GM12872 (cell line): ENCODE measurements around the gene PLA2G2C.

Source experiments
- TF ChIP-seq, protein P1 (sequence below): IDR thresholded peaks from 3 replicates; pipeline ENCODE4 v1.5.1; 2011; ENCODE audit warnings: low read depth, mild to moderate bottlenecking, low read length, moderate library complexity; ENCODE audit not compliant: insufficient read depth

The PLA2G2C gene

DNA sequence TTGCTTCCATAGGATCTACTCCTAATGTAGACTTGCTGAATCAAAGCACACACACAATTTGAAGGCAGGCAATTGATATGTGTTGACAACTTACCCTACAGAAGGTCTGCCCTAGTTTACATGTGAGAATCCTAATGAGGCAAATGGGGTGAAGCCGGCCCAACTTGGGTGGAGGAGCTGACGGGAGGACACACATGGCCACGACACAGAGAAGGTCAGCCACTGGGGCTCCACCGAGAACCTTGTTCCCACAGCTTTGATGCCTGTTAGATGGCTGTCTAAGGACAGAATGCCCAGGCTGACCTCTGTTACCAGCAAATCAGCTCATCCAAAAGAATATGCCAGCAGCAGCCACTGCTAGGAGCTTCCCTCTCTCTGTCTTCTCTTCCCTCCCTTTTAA, 65.5 kb downstream of the PLA2G2C start:
- TF ChIP-seq, protein P1, sequence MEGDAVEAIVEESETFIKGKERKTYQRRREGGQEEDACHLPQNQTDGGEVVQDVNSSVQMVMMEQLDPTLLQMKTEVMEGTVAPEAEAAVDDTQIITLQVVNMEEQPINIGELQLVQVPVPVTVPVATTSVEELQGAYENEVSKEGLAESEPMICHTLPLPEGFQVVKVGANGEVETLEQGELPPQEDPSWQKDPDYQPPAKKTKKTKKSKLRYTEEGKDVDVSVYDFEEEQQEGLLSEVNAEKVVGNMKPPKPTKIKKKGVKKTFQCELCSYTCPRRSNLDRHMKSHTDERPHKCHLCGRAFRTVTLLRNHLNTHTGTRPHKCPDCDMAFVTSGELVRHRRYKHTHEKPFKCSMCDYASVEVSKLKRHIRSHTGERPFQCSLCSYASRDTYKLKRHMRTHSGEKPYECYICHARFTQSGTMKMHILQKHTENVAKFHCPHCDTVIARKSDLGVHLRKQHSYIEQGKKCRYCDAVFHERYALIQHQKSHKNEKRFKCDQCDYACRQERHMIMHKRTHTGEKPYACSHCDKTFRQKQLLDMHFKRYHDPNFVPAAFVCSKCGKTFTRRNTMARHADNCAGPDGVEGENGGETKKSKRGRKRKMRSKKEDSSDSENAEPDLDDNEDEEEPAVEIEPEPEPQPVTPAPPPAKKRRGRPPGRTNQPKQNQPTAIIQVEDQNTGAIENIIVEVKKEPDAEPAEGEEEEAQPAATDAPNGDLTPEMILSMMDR, result no peak

DNA sequence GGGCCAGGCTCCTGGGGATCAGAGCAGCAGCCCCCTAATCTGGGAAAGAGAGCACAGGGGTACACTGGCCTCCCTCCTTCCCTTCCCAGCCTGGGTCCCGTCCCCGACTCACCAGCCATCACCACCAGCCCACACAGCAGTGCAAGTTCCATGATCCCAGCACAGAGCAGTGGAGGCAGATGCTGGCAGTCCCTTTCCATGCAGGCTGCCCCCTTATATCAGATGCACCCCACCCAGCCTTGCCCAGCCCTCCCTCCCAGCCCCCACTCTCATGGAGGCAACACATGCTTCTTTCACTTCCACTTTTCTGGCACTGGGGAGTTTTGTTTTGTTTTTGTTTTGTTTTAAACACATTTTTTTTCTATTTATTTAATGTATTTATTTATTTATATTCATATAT, 67.0 kb downstream of the PLA2G2C start, which contains the start of gene PLA2G2D:
PLA2G2D (minus strand) TSS at position 190 of the 400 bp plus-strand sequence; CDS start at position 152, 38 bp downstream.
- TF ChIP-seq, protein P1, result no peak

DNA sequence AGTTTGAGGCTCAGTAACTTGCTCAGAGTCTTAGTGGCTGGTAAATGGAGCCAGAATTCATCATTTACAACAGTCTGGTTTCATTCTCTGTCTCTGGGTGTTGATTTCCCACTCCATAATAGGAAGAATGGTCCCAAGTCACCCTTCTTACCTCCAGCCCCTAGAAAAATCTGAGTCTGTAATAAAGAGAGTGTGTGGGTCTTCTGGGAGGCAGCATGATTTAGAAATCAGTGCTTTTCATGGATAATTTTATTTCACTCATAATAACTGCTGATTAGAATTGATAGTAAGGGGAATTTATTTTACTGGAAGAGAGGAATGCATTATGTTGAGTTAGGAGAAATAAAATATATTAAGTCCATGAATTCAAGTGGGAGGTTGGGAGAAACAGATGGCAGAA, 69.1 kb downstream of the PLA2G2C start:
- TF ChIP-seq, protein P1, result no peak

DNA sequence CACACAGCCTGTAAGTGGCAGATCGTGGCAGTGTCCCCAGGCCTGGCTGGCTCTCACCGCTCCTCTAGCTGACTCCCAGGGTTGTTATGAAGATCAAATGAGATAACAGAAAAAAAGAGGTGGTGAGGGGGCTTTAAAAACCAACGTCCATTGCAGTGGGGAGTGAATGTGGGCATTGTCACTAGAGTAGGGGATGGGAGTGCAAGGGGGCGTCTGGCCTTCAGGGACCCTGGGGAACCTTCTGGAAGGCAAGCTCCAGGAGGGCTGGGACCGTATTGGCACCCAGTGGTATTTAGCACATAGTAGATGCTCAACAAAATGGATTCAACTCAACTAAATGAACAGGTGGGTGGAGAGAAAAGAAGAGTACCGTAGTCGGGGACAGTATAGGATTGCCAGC, 70.4 kb downstream of the PLA2G2C start:
- TF ChIP-seq, protein P1, result no peak

DNA sequence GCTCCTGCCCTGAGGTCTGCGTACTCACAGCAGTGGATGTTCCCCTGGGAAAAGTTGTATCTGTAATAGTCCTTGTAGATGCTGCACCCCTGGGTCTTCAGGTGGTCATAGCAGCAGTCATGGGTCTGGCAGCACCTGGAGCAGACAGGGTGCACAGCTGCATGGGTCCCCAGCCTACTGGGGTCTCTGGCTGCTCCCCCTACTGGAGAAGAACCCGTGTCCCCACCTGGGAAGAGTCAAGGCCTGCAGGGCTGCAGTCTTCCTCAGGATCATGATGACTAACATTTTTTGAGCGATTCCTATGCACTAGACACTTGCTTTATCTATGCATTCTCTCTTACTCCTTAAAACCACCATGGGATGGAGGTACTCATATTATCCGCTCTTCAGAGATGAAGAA, 70.8 kb downstream of the PLA2G2C start:
- TF ChIP-seq, protein P1, result peak; percentile 19; the same call in 1 of the 3 replicates

DNA sequence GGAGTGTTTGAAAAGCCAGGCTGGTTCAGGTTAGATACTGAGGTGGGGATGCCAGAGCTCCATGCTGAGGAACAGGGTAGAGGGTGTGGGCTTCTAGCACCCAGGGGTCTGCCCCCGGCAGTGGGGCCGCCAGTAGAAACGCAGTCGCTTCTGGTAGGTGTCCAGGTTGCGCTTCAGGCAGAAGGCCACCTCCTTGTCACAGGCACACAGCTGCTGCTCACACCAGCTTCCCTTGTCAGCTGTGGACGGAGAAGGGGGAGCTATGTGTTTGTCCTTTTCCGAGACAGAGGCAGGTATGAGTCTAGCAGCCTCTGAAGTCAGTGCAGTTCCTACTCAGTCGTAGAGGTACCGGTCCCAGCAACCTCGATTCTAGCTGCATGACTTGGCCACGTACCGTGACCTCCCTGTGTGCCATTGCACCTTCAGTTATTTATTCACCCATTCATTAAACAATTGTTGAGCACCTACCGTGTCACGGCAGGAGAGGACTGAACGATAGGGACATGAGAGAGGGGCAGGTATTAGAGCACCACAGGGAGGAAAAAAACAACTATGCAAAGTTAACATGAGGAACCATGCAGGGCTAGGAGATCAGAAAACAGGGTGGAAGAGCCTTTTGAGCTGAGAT, 72.2 kb downstream of the PLA2G2C start:
- TF ChIP-seq, protein P1, result no peak
